ENCODE data around the gene RBBP8NL. TPM values are rescaled to one million over a fixed set of nuclear protein-coding genes. Genes with fewer than 3 reads are reported as not detected.

RBBP8NL gene
- total RNA-seq, 2 experiments from 2014 or later: not detected

- H3K4me3 Mint-ChIP-seq: no peak overlapping the region
- Histone ChIP-seq H3K27me3 (ENCODE audit: control insufficient read depth in 1 of 2, insufficient read depth in 2 of 2, low read length in 2 of 2) (peaks cover 4 to 23% of the 10 kb centered on the region in 2 experiments), H3K9me3 (ENCODE audit: control insufficient read depth in 1 of 2, insufficient read depth in 1 of 2, low read length in 2 of 2) (peaks cover 0 to 10% of the 10 kb centered on the region in 2 experiments), H3K4me1 (ENCODE audit: insufficient read depth, low read length) (no peaks in the 10 kb centered on the region), H3K27ac (ENCODE audit: low read depth in 1 of 2, low read length in 2 of 2) (no peak overlapping the region), H3K4me3 (ENCODE audit: low read length) (no peak overlapping the region), H3K36me3 (ENCODE audit: insufficient read depth, low read length) (no peaks in the 10 kb centered on the region)
- ATAC-seq (ENCODE audit: poor library complexity) (no peak), DNase-seq (no peak)
- no peaks in the 10 kb centered on the region for H3K9me3 Mint-ChIP-seq
- no peak overlapping the region for H3K27ac Mint-ChIP-seq
- ChIA-PET CTCF (no interaction called here), POLR2A (no interaction called here)
- no peaks in the 10 kb centered on the region for H3K4me1 Mint-ChIP-seq (ENCODE audit: low read depth)
- H3K36me3 Mint-ChIP-seq (ENCODE audit: low read depth): no peaks in the 10 kb centered on the region
- intact Hi-C loops (cut with DNase I, micrococcal nuclease): no loop called here
- TF ChIP-seq CTCF (IDR thresholded peaks at IDR 0.05): no peak
- H3K27me3 Mint-ChIP-seq: peaks cover 26% of the 10 kb centered on the region
Measured at GRCh38 chr20:62437927-62438326, 10.6 kb upstream of the RBBP8NL start.

GRCh38 chr20:62437496-62437895 lies 10.2 kb upstream of the RBBP8NL start:
- Mint-ChIP-seq H3K4me1 (ENCODE audit: low read depth) (no peaks in the 10 kb centered on the region), H3K4me3 (no peak overlapping the region), H3K36me3 (ENCODE audit: low read depth) (no peaks in the 10 kb centered on the region), H3K9me3 (no peaks in the 10 kb centered on the region), H3K27ac (no peak overlapping the region), H3K27me3 (peaks cover 23% of the 10 kb centered on the region)
- Histone ChIP-seq H3K4me3 (ENCODE audit: low read length) (no peak overlapping the region), H3K9me3 (ENCODE audit: control insufficient read depth in 1 of 2, insufficient read depth in 1 of 2, low read length in 2 of 2) (peaks cover 0 to 10% of the 10 kb centered on the region in 2 experiments), H3K4me1 (ENCODE audit: insufficient read depth, low read length) (no peaks in the 10 kb centered on the region), H3K27ac (ENCODE audit: low read depth in 1 of 2, low read length in 2 of 2) (no peak overlapping the region), H3K27me3 (ENCODE audit: control insufficient read depth in 1 of 2, insufficient read depth in 2 of 2, low read length in 2 of 2) (peaks cover 4 to 23% of the 10 kb centered on the region in 2 experiments), H3K36me3 (ENCODE audit: insufficient read depth, low read length) (no peaks in the 10 kb centered on the region)
- no peak for DNase-seq
- POLR2A ChIA-PET: no interaction called here
- ATAC-seq (ENCODE audit: poor library complexity): no peak
- CTCF ChIA-PET: no interaction called here
- intact Hi-C loops (cut with DNase I, micrococcal nuclease): no loop called here
- TF ChIP-seq CTCF (IDR thresholded peaks at IDR 0.05): no peak

- TF ChIP-seq CTCF (IDR thresholded peaks at IDR 0.05): no peak
- ATAC-seq (ENCODE audit: poor library complexity): no peak
- intact Hi-C loops (cut with DNase I, micrococcal nuclease): no loop called here
- Mint-ChIP-seq H3K4me1 (ENCODE audit: low read depth) (no peaks in the 10 kb centered on the region), H3K27me3 (peaks cover 24% of the 10 kb centered on the region), H3K4me3 (no peak overlapping the region), H3K9me3 (no peaks in the 10 kb centered on the region), H3K27ac (no peak overlapping the region), H3K36me3 (ENCODE audit: low read depth) (no peaks in the 10 kb centered on the region)
- POLR2A ChIA-PET: no interaction called here
- H3K27me3 ChIP-seq (ENCODE audit: control insufficient read depth in 1 of 2, insufficient read depth in 2 of 2, low read length in 2 of 2): peaks cover 2 to 18% of the 10 kb centered on the region in 2 experiments
- DNase-seq: no peak
- no peaks in the 10 kb centered on the region for H3K4me1 ChIP-seq (ENCODE audit: insufficient read depth, low read length)
- peaks cover 0 to 9% of the 10 kb centered on the region in 2 experiments for H3K9me3 ChIP-seq (ENCODE audit: control insufficient read depth in 1 of 2, insufficient read depth in 1 of 2, low read length in 2 of 2)
- CTCF ChIA-PET: no interaction called here
- H3K36me3 ChIP-seq (ENCODE audit: insufficient read depth, low read length): no peaks in the 10 kb centered on the region
- H3K4me3 ChIP-seq (ENCODE audit: low read length): no peak overlapping the region
- H3K27ac ChIP-seq (ENCODE audit: low read depth in 1 of 2, low read length in 2 of 2): no peak overlapping the region
Measured at GRCh38 chr20:62436692-62437091, 9.4 kb upstream of the RBBP8NL start.

Measured in CD4-positive, alpha-beta T cell (primary cell).